Fibroblast of lung (primary cell): Measurements from ENCODE around the gene IL36RN. TPM values are rescaled to one million over a fixed set of nuclear protein-coding genes. Genes with fewer than 3 reads are reported as not detected.

Experiments
- DNase-seq, 2 donors: peaks; one replicate each; pipeline versions ENCODE4 v3.0.0 to v3.0.0-alpha.2; 2010; ENCODE audit warnings: low read depth in 2 of 2
- H2AFZ ChIP-seq: 2 replicates; pipeline ENCODE4 v1.5.1; 2012; ENCODE audit warnings: low read length, control low read depth, inconsistent platforms
- H3K27ac ChIP-seq: 2 replicates; pipeline ENCODE4 v1.5.1; 2011; ENCODE audit warnings: low read length, control low read depth; ENCODE audit not compliant: insufficient read depth
- H3K27me3 ChIP-seq: 2 replicates; pipeline ENCODE4 v1.5.1; 2011; ENCODE audit warnings: mild to moderate bottlenecking, low read length; ENCODE audit not compliant: control insufficient read depth, insufficient read depth
- H3K36me3 ChIP-seq: 2 replicates; pipeline ENCODE4 v1.5.1; 2011; ENCODE audit warnings: low read length; ENCODE audit not compliant: control insufficient read depth, insufficient read depth
- H3K4me1 ChIP-seq: 2 replicates; pipeline ENCODE4 v1.5.1; 2011; ENCODE audit warnings: low read length; ENCODE audit not compliant: control insufficient read depth, insufficient read depth; ENCODE audit errors: extremely low read depth
- H3K4me2 ChIP-seq: 2 replicates; pipeline ENCODE4 v1.5.1; 2011; ENCODE audit warnings: low read length, control low read depth; ENCODE audit not compliant: insufficient read depth; ENCODE audit errors: extremely low read depth
- H3K4me3 ChIP-seq, 4 experiments: fragments of 200-600 bp in 1 of 4; sonication (generic) in 1 of 4; replicated peaks in 1 of 4; 2 replicates each; pipeline ENCODE4 v1.5.1; 2011 to 2016; ENCODE audit warnings: low read length in 4 of 4, low read depth in 3 of 4, mild to moderate bottlenecking in 3 of 4, control low read depth in 2 of 4, inconsistent platforms in 1 of 4, mixed read lengths in 1 of 4; ENCODE audit not compliant: insufficient read depth in 1 of 4; ENCODE audit errors: control extremely low read depth in 1 of 4
- H3K79me2 ChIP-seq: 2 replicates; pipeline ENCODE4 v1.5.1; 2012; ENCODE audit warnings: mild to moderate bottlenecking, low read length, inconsistent platforms; ENCODE audit not compliant: control insufficient read depth, insufficient read depth
- H3K9ac ChIP-seq: 2 replicates; pipeline ENCODE4 v1.5.1; 2011; ENCODE audit warnings: mild to moderate bottlenecking, low read length, control low read depth; ENCODE audit not compliant: insufficient read depth
- H3K9me3 ChIP-seq: 2 replicates; pipeline ENCODE4 v1.5.1; 2012; ENCODE audit warnings: low read depth, low read length; ENCODE audit not compliant: control insufficient read depth, insufficient read depth
- H4K20me1 ChIP-seq: 2 replicates; pipeline ENCODE4 v1.5.1; 2011; ENCODE audit warnings: low read length; ENCODE audit not compliant: control insufficient read depth, insufficient read depth; ENCODE audit errors: extremely low read depth
- EZH2 ChIP-seq: IDR thresholded peaks from 2 replicates; pipeline ENCODE4 v1.5.1; 2012; ENCODE audit warnings: low read length, control low read depth, mild to moderate bottlenecking; ENCODE audit errors: missing control alignments
- polyA plus RNA-seq, 2 donors: library from polyadenylated mRNA; depleted of rRNA in 1 of 2; stranded (reverse) in 1 of 2; unstranded in 1 of 2; fragments of >200 nt; gene quantifications; 2 replicates each; pipeline ENCODE4 v1.2.1, GENCODE V29; 2011 to 2012; ENCODE audit warnings: missing spikeins in 1 of 2
- total RNA-seq: library from RNA; depleted of rRNA; stranded (reverse); fragments of >200 nt; gene quantifications from 2 replicates; pipeline ENCODE4 v1.2.1, GENCODE V29; 2014
- TF ChIP-seq, protein P1 (sequence below), 2 donors: IDR thresholded peaks in 1 of 2; conservative IDR thresholded peaks in 1 of 2; 1 replicate in 1 of 2; 2 replicates in 1 of 2; pipeline ENCODE4 v1.5.1; 2011 to 2012; ENCODE audit warnings: low read length in 2 of 2, control low read depth in 1 of 2, inconsistent platforms in 1 of 2, low read depth in 1 of 2, mild to moderate bottlenecking in 1 of 2

IL36RN gene
- total and polyA plus RNA-seq, 2 donors (not counting 1 experiment from before 2014, with no cell fraction given) = not detected

DNA sequence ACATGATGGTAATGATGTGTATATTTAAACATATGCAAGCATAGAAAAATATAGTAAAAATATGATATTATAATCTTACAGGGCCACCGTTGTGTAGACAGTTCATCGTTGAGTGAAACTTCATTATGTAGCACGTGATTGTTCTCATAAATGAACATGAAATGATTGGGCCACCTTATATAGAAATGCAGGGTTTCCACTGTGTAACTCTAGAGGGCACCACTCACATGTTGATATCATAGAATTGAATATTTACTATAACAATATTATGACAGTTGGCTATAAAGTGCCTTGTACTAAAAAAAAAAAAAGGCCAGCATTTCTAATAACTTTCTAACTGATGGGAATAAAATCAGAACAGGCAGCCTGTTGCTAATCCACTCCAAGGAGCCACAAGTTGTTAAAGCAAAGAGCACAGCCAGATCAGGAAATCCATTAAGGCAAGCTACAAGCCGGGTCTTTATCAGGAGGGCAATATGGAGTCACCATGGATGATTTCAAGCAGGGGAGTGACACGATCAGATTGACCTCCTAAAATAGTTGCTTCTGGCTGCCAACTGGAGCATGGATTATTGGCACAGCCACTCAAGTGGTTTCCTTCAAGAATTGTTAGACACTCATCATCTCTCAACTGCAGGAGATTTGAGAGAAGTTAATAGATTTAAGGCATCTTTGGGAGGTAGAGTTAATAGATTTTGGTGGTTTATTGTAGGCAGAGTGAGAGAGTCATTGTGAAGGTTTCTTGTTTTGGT lies 25.4 kb downstream of the IL36RN start:
- peaks cover 9% of the 10 kb centered on the region for H3K27me3 ChIP-seq
- DNase-seq = peak in 1 of 2 donors; percentile 18
- no peak overlapping the region for H3K27ac ChIP-seq
- H3K9ac ChIP-seq = no peak overlapping the region
- H3K4me1 ChIP-seq = no peaks in the 10 kb centered on the region
- no peak overlapping the region for H3K4me2 ChIP-seq
- no peaks in the 10 kb centered on the region for H4K20me1 ChIP-seq
- H3K9me3 ChIP-seq = no peaks in the 10 kb centered on the region
- H3K79me2 ChIP-seq = no peaks in the 10 kb centered on the region
- TF ChIP-seq EZH2 = no peak
- TF ChIP-seq, protein P1, sequence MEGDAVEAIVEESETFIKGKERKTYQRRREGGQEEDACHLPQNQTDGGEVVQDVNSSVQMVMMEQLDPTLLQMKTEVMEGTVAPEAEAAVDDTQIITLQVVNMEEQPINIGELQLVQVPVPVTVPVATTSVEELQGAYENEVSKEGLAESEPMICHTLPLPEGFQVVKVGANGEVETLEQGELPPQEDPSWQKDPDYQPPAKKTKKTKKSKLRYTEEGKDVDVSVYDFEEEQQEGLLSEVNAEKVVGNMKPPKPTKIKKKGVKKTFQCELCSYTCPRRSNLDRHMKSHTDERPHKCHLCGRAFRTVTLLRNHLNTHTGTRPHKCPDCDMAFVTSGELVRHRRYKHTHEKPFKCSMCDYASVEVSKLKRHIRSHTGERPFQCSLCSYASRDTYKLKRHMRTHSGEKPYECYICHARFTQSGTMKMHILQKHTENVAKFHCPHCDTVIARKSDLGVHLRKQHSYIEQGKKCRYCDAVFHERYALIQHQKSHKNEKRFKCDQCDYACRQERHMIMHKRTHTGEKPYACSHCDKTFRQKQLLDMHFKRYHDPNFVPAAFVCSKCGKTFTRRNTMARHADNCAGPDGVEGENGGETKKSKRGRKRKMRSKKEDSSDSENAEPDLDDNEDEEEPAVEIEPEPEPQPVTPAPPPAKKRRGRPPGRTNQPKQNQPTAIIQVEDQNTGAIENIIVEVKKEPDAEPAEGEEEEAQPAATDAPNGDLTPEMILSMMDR (conservative IDR thresholded peaks at IDR 0.05 in 1 of 2, IDR thresholded peaks at IDR 0.05 in 1 of 2; ENCODE audit: low read depth in 1 of 2, low read length in 2 of 2) = peak in 1 of 2 donors; percentile 49
- no peak overlapping the region for H3K4me3 ChIP-seq
- no peak overlapping the region for H2AFZ ChIP-seq
- no peaks in the 10 kb centered on the region for H3K36me3 ChIP-seq

- H3K4me3 ChIP-seq = no peak overlapping the region
- no peak overlapping the region for H3K27ac ChIP-seq
- no peak for DNase-seq
- no peak for TF ChIP-seq EZH2
- TF ChIP-seq, protein P1 (conservative IDR thresholded peaks at IDR 0.05 in 1 of 2, IDR thresholded peaks at IDR 0.05 in 1 of 2; ENCODE audit: low read depth in 1 of 2, low read length in 2 of 2) = no peak
- H3K4me1 ChIP-seq = no peaks in the 10 kb centered on the region
- no peaks in the 10 kb centered on the region for H3K79me2 ChIP-seq
- H4K20me1 ChIP-seq = no peaks in the 10 kb centered on the region
- no peak overlapping the region for H3K9ac ChIP-seq
- H3K36me3 ChIP-seq = no peaks in the 10 kb centered on the region
- no peaks in the 10 kb centered on the region for H3K9me3 ChIP-seq
- H2AFZ ChIP-seq = no peak overlapping the region
- H3K27me3 ChIP-seq = peaks cover 9% of the 10 kb centered on the region
- H3K4me2 ChIP-seq = no peak overlapping the region
These were observed 26.5 kb downstream of the IL36RN start for GRCh38 chr2:113085542-113085941.

- Histone ChIP-seq H3K27me3 (peaks cover 4% of the 10 kb centered on the region), H3K4me3 (no peak overlapping the region), H3K36me3 (no peaks in the 10 kb centered on the region), H3K27ac (no peak overlapping the region), H3K4me2 (no peak overlapping the region), H3K79me2 (no peaks in the 10 kb centered on the region), H2AFZ (no peak overlapping the region), H4K20me1 (no peaks in the 10 kb centered on the region), H3K9ac (no peak overlapping the region), H3K4me1 (no peaks in the 10 kb centered on the region), H3K9me3 (no peaks in the 10 kb centered on the region)
- DNase-seq = no peak
- TF ChIP-seq, protein P1 (conservative IDR thresholded peaks at IDR 0.05 in 1 of 2, IDR thresholded peaks at IDR 0.05 in 1 of 2; ENCODE audit: low read depth in 1 of 2, low read length in 2 of 2) = no peak
These were observed 29.4 kb downstream of the IL36RN start for GRCh38 chr2:113088213-113088992.
